Activated T-helper 1 cell treated with anti-CD3 and anti-CD28 coated beads, Interleukin-12 subunit alpha, Interleukin-12 subunit beta, Interleukin-2, Interleukin-4 antibody, amounts not matched to agents 30 ng/mL and 10 ng/mL and 1 ng/mL, durations not matched to agents 14 hours and 24 hours and 36 hours (primary cell): ENCODE results near the gene GASK1A. TPM values are rescaled to one million over a fixed set of nuclear protein-coding genes. Genes with fewer than 3 reads are reported as not detected.

Experiments
- DNase-seq: peaks from one replicate; pipeline ENCODE4 v3.0.0; 2021; ENCODE audit warnings: low spot score
- H3K27ac Mint-ChIP-seq: one replicate; pipeline ENCODE4 v1.8.0; 2021; ENCODE audit warnings: mild to moderate bottlenecking, mixed read lengths
- H3K27me3 Mint-ChIP-seq: one replicate; pipeline ENCODE4 v1.8.0; 2022; ENCODE audit warnings: mild to moderate bottlenecking, moderate library complexity, mixed read lengths; ENCODE audit not compliant: insufficient read depth
- H3K36me3 Mint-ChIP-seq: one replicate; pipeline ENCODE4 v1.8.0; 2021; ENCODE audit warnings: low read depth, mixed read lengths
- H3K4me1 Mint-ChIP-seq: one replicate; pipeline ENCODE4 v1.8.0; 2021; ENCODE audit warnings: low read depth, mixed read lengths
- H3K4me3 Mint-ChIP-seq: one replicate; pipeline ENCODE4 v1.8.0; 2021; ENCODE audit warnings: mild to moderate bottlenecking, moderate library complexity, mixed read lengths
- H3K9me3 Mint-ChIP-seq: one replicate; pipeline ENCODE4 v1.8.0; 2021; ENCODE audit warnings: mixed read lengths
- intact Hi-C: fragments of 100-400 bp; cut with micrococcal nuclease; formaldehyde crosslinking; loops from one replicate; pipeline ENCODE4 v1.15.1; 2024
- total RNA-seq: library from RNA; stranded (reverse); gene quantifications from 2 replicates; pipeline ENCODE4 v1.2.3, GENCODE V29; 2022

Gene GASK1A
- total RNA-seq, 1 donor from 2014 or later: not detected

DNA sequence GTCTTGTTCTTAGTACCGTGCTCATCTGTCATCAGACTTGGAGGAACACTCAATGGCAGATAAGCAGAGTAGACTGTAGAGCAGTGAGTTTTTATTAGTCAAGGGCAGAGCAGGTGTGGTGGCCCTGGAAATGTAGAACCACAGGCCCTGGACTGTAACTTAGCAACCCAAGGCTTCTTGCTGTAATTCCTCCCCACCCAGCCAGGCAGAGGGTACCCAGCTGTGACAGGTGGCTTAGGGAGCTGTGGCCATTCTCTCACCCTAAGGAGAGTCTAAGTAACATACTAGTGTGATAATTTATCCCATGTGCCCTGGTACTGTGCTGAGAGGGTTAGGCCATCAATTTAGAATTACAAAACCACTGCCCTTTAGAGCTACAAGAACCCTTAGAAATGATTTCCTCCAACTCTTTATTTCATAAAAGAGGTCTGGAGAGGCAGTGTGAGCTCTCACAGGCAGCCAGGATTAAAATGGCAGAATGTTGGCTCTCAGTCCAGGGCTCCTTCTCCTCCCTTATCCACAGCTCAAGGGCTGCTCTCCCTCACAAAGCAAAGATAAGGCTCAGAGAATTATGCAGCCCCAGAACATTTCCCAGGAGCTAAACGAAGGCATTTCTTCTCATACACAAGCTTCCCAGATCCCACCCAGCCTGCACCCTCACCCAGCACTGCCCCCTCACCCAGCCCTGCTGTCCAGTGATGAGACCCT lies 123.8 kb downstream of the GASK1A start:
- no peaks in the 10 kb centered on the region for H3K9me3 Mint-ChIP-seq
- intact Hi-C loops: no loop called here
- peaks cover 12% of the 10 kb centered on the region for H3K4me1 Mint-ChIP-seq
- no peaks in the 10 kb centered on the region for H3K36me3 Mint-ChIP-seq
- DNase-seq: no peak
- H3K27ac Mint-ChIP-seq: no peak overlapping the region
- peaks cover 3% of the 10 kb centered on the region for H3K27me3 Mint-ChIP-seq
- no peak overlapping the region for H3K4me3 Mint-ChIP-seq

DNA sequence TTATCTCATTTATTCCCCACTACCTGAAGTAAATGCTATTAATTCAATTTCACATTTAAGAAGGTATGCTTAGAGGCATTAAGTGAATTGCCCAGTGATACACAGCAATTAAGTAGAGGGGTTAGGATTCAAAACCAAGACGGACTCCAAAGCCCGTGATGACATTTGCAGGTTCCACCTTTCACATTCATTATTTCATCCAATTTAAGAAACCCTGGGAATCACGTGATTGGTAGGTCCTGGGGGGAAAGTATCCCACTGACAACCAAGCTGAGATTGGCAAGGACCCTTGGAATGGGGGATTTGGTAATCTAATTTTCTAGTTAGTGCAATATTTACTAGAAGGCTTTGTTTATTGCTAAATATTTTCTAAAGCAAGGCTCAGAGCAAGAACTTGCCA lies 124.9 kb downstream of the GASK1A start:
- Mint-ChIP-seq H3K9me3 (no peaks in the 10 kb centered on the region), H3K27me3 (peaks cover 4% of the 10 kb centered on the region), H3K36me3 (no peaks in the 10 kb centered on the region), H3K4me1 (peaks cover 12% of the 10 kb centered on the region), H3K27ac (no peak overlapping the region), H3K4me3 (no peak overlapping the region)
- intact Hi-C loops: no loop called here
- no peak for DNase-seq

GRCh38 chr3:43104660-43105595 lies 125.8 kb downstream of the GASK1A start:
- Mint-ChIP-seq H3K36me3 (no peaks in the 10 kb centered on the region), H3K4me3 (peak overlapping the region; percentile 67), H3K27ac (no peak overlapping the region), H3K27me3 (peaks cover 6% of the 10 kb centered on the region), H3K4me1 (peaks cover 12% of the 10 kb centered on the region), H3K9me3 (no peaks in the 10 kb centered on the region)
- intact Hi-C loops: loop anchor here (5.0 kb wide), 2 partner anchors 272 to 587 kb away; partner anchors contain the start of gene ABHD5
- DNase-seq: peak; percentile 2

GRCh38 chr3:43105596-43106292 lies 126.6 kb downstream of the GASK1A start, which contains the start of gene POMGNT2:
Gene POMGNT2 (minus strand): TSS chr3:43106079. CDS start chr3:43081431, 24,648 bp downstream.
- Mint-ChIP-seq H3K27me3 (peaks cover 4% of the 10 kb centered on the region), H3K4me1 (peaks cover 12% of the 10 kb centered on the region), H3K27ac (no peak within 1 kb of the TSS), H3K36me3 (no peaks in the 10 kb centered on the region), H3K4me3 (peak within 1 kb of the TSS; percentile 72), H3K9me3 (peaks cover 4% of the 10 kb centered on the region)
- DNase-seq: peak; percentile 82
- intact Hi-C loops: loop anchor here (1.0 to 5.0 kb wide), 5 partner anchors 181 to 587 kb away; partner anchors contain the start of genes ABHD5, ANO10 and SNRK

DNA sequence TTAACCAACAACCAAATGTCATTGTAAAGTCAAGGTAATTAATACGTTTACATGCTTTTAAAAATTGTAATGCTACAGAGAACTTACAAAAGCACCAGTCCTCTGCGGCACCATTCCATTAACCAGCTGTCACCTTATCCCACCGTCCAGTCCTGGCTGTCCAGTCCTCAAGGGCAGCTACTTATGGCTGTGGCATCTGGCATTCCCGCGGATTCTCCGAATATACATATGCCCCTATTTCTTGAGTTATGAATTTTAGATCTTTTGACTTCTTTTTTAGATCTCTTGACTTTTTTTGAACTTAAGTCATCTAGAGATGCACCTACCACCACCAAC lies 127.2 kb downstream of the GASK1A start:
- peaks cover 4% of the 10 kb centered on the region for H3K27me3 Mint-ChIP-seq
- peak overlapping the region; percentile 69 for H3K4me3 Mint-ChIP-seq
- intact Hi-C loops: loop anchor here (1.0 to 5.0 kb wide), 5 partner anchors 181 to 586 kb away; partner anchors contain the start of genes ABHD5, ANO10 and SNRK
- peaks cover 4% of the 10 kb centered on the region for H3K9me3 Mint-ChIP-seq
- DNase-seq: no peak
- H3K36me3 Mint-ChIP-seq: no peaks in the 10 kb centered on the region
- H3K4me1 Mint-ChIP-seq: peaks cover 12% of the 10 kb centered on the region
- H3K27ac Mint-ChIP-seq: no peak overlapping the region

Other genes with a start within 250 kb of the GASK1A start
- gene CCDC13, start 206.1 kb upstream of the GASK1A start, total RNA-seq: 0.32 TPM in 1 of 2 replicates, not detected in the other
- gene HIGD1A, start 174.8 kb upstream of the GASK1A start, total RNA-seq: 90.1 and 97.5 TPM in 2 replicates
- gene ACKR2, start 169.9 kb upstream of the GASK1A start, total RNA-seq: 0.66 and 0.88 TPM in 2 replicates
- gene CYP8B1, start 103.4 kb upstream of the GASK1A start, total RNA-seq: not detected in 2 replicates
- gene ZNF662, start 73.2 kb upstream of the GASK1A start, total RNA-seq: 0.23 and 0.47 TPM in 2 replicates
- 8.3 and 9.8 TPM in 2 replicates for gene POMGNT2, start 126.8 kb downstream of the GASK1A start, total RNA-seq